ENCODE results near the gene HSPA12A.

The HSPA12A gene

GRCh38 chr10:116621476-116621875 is 120.9 kb downstream of the HSPA12A start:
- DNase-seq (ENCODE audit: extremely low read depth, low read depth): no peak
- no peak overlapping the region for H3K4me3 ChIP-seq (replicated peaks; ENCODE audit: low read depth, low read length)
- TF ChIP-seq CTCF (IDR thresholded peaks at IDR 0.05; ENCODE audit: low read depth, low read length, missing control alignments): no peak
